BE2C (cell line): ENCODE data around the gene USP35.
"Not testable (repeated sequence)": the region's sequence is repeated elsewhere in the genome, so short reads cannot be mapped to it uniquely, and the experiment has no call there.

Experiments used
- DNase-seq: peaks from one replicate; pipeline ENCODE4 v3.0.0-alpha.2; 2020
- H3K27me3 ChIP-seq: fragments of 250-450 bp; sonication (Bioruptor Pico); 2 replicates; pipeline ENCODE4 v1.5.1; 2020; ENCODE audit warnings: mild to moderate bottlenecking
- H3K36me3 ChIP-seq: fragments of 250-450 bp; sonication (Bioruptor Pico); 2 replicates; pipeline ENCODE4 v1.5.1; 2020; ENCODE audit warnings: mild to moderate bottlenecking
- H3K4me1 ChIP-seq: fragments of 250-450 bp; sonication (Bioruptor Pico); 2 replicates; pipeline ENCODE4 v1.5.1; 2020
- H3K4me3 ChIP-seq: 2 replicates; pipeline ENCODE4 v1.5.1; 2011; ENCODE audit warnings: low read depth, low read length
- H3K9me3 ChIP-seq: fragments of 250-450 bp; sonication (Bioruptor Pico); 2 replicates; pipeline ENCODE4 v1.5.1; 2020
- TF ChIP-seq, protein P1 (sequence below): IDR thresholded peaks from 2 replicates; pipeline ENCODE4 v1.5.1; 2012; ENCODE audit warnings: mild to moderate bottlenecking, low read depth, low read length

The USP35 gene

DNA sequence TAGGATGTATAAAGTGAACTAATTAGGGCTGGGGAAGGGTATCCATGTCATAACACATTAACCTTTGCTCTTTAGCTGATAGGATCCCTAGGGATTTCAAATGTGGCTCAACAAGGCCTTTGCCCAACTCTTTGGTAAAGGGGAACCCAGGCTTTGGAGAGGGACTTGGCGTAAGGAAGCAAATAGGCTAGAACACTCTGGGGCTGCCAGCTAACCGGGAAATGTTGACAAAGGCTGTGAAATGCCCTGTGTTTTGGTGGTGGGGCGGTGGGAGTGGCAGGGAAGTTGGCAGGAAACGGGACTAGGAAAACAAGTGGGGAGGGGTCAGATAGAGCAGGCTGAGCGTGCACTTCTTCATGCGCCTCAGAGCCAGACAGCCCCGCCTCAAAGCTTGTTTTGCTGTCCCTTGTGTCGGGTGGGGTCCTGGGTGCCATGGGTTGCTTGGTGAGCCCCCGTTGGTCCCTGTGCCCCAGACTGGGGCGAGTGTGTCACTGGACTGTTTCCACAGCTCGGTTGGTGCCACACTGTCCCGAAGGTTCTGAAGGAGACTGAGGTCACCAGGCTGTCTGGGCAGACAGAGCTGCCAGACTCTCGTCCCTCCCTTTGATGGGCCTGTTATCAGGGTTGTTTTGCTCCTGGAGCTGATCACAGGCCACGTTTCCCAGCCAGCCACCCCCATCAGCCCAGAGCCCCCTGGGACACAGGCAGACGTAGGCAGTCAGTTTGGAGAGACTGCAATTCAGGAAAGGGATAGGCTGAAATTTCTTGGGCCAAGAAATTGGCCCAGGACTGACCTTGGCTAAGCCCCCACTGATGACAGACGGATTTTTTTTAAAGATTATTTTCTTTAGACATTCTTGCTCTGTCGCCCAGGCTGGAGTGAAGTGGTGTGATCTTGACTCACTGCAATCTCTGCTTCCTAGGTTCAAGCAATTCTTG is 19.9 kb upstream of the USP35 start:
- peak; percentile 94 for DNase-seq
- Histone ChIP-seq H3K9me3 (no peaks in the 10 kb centered on the region), H3K36me3 (no peaks in the 10 kb centered on the region), H3K4me1 (peaks cover 29% of the 10 kb centered on the region), H3K4me3 (0 out of 2 replicates have a peak overlapping the region, but pooled peaks have one; percentile 15), H3K27me3 (no peaks in the 10 kb centered on the region)
- TF ChIP-seq, protein P1, sequence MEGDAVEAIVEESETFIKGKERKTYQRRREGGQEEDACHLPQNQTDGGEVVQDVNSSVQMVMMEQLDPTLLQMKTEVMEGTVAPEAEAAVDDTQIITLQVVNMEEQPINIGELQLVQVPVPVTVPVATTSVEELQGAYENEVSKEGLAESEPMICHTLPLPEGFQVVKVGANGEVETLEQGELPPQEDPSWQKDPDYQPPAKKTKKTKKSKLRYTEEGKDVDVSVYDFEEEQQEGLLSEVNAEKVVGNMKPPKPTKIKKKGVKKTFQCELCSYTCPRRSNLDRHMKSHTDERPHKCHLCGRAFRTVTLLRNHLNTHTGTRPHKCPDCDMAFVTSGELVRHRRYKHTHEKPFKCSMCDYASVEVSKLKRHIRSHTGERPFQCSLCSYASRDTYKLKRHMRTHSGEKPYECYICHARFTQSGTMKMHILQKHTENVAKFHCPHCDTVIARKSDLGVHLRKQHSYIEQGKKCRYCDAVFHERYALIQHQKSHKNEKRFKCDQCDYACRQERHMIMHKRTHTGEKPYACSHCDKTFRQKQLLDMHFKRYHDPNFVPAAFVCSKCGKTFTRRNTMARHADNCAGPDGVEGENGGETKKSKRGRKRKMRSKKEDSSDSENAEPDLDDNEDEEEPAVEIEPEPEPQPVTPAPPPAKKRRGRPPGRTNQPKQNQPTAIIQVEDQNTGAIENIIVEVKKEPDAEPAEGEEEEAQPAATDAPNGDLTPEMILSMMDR = no peak

DNA sequence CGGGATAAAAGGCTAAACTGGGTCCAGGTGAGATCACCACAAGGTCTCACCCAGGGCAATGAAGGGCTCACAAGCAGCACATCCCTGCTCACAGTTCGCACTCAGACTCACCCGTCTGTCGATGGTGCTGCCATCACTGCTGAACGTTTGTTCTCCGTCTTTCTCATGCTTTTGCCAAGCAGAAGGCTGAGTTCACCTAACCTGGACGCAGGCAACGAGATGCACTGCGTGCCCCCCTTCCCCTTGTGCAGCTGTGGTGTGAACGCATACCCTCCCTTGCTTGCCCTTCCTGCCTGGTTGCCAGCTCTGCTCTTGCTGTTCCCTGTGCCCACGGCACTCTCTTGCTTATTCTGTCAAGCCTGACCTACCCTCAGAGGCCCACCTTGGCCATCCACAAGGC is 18.3 kb upstream of the USP35 start:
- H3K36me3 ChIP-seq = no peaks in the 10 kb centered on the region
- no peaks in the 10 kb centered on the region for H3K27me3 ChIP-seq
- no peak overlapping the region for H3K4me3 ChIP-seq
- H3K9me3 ChIP-seq = no peaks in the 10 kb centered on the region
- DNase-seq = no peak
- TF ChIP-seq, protein P1 = no peak
- H3K4me1 ChIP-seq = peaks cover 29% of the 10 kb centered on the region

DNA sequence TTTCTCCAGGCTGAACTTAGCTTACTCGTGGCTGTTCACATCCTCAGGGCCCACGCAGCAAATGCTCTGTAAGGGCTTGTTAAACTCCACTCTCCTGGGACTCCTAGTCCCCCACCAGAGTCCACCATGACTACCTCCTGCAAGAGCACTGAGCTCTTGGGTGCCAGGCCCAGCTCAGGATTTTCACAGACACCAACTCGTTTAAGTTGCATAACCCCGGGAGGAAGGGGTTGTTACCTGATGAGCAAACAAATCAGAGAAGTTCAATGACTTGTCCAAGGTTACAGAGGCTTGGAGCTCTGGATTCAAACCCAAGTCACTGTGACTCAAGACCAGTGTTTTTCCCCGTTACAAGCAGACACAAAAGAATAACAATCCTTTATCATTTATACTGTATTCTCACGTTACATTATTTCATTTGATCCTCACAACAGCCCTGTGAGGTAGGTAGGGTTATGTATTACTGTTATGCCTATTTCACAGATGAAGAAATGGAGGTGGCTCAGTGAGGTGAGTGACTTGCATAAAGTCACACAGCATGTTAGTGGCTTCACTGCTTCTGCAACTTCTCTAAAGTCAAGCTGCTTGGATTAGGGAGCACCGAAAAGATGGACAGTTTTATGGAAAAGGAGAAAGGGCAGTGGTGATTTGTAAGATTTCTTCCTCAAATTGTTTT is 17.7 kb upstream of the USP35 start:
- Histone ChIP-seq H3K4me1 (peaks cover 29% of the 10 kb centered on the region), H3K9me3 (no peaks in the 10 kb centered on the region), H3K36me3 (no peaks in the 10 kb centered on the region), H3K4me3 (no peak overlapping the region), H3K27me3 (no peaks in the 10 kb centered on the region)
- no peak for DNase-seq
- TF ChIP-seq, protein P1 = no peak

DNA sequence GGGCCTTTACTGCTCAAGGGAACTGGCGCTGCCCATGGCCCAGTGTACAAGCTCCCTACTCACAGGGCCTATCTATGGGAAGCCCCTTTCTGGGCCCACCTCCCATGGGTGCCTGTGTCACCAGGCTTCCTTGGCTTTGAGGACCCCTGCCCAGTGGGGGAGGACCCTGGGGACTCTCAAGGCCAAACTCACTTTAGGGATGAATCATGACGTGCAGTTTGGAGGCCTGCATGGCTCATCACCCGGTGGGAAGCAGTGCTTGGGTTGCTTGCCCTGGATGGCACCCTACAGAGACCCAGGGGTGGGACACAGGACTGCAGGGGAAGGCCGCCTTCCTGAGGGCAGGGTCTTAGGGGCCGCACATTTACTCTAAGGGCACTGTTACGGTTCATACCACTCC is 16.8 kb upstream of the USP35 start:
- TF ChIP-seq, protein P1 = no peak
- H3K27me3 ChIP-seq = no peaks in the 10 kb centered on the region
- no peak overlapping the region for H3K4me3 ChIP-seq
- peaks cover 24% of the 10 kb centered on the region for H3K4me1 ChIP-seq
- no peaks in the 10 kb centered on the region for H3K9me3 ChIP-seq
- no peak for DNase-seq
- H3K36me3 ChIP-seq = no peaks in the 10 kb centered on the region

DNA sequence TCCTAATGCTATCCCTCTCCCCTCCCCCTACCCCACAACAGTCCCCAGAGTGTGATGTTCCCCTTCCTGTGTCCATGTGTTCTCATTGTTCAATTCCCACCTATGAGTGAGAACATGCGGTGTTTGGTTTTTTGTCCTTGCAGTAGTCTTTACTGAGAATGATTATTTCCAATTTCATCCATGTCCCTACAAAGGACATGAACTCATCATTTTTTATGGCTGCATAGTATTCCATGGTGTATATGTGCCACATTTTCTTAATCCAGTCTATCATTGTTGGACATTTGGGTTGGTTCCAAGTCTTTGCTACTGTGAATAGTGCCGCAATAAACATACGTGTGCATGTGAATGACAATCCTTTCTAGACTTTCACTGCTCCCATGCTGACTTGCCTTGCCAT is 12.9 kb upstream of the USP35 start:
- not testable (repeated sequence) for H3K36me3 ChIP-seq, H3K4me1 ChIP-seq, DNase-seq

DNA sequence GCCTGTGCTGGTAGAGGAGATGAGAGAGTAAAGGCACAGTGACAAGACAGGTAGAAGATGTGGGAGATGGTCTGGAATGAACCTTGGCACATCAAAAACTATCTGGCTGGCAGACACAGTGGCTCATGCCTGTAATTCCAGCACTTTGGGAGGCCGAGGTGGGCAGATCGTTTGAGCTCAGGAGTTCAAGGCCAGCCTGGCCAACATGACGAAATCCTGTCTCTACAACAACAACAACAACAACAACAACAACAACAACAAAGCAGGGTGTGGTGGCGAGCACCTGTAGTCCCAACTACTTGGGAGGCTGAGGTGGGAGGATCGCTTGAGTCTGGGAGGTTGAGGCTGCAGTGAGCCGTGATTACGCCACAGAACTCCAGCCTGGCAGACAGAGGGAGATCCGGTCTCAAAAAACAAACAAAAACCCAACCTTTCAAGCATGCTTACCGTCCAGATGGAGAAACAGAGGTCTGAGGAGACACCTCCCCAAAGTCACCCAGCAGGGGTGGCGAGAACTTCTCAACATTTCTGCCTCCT is 12.0 kb upstream of the USP35 start:
- TF ChIP-seq, protein P1 = no peak
- DNase-seq = no peak
- H3K27me3 ChIP-seq = no peaks in the 10 kb centered on the region
- no peak overlapping the region for H3K4me3 ChIP-seq
- peaks cover 9% of the 10 kb centered on the region for H3K4me1 ChIP-seq
- H3K9me3 ChIP-seq = no peaks in the 10 kb centered on the region
- H3K36me3 ChIP-seq = no peaks in the 10 kb centered on the region

More for the DNA sequence above, 12.9 kb upstream of the USP35 start:
- not testable (repeated sequence) for H3K9me3 ChIP-seq, H3K4me3 ChIP-seq, H3K27me3 ChIP-seq
